PC-9 (cell line): ENCODE data around the gene TMEM163.

Experiments
- CTCF ChIP-seq: fragments of 200-600 bp; sonication (generic); conservative IDR thresholded peaks from 2 replicates; pipeline ENCODE4 v1.6.1; 2017; ENCODE audit warnings: mixed run types, antibody characterized with exemption, mild to moderate bottlenecking, moderate library complexity
- EZH2 ChIP-seq: fragments of 200-600 bp; sonication (generic); IDR thresholded peaks from 2 replicates; pipeline ENCODE4 v1.8.0; 2017; ENCODE audit warnings: antibody characterized with exemption, low read depth

DNA sequence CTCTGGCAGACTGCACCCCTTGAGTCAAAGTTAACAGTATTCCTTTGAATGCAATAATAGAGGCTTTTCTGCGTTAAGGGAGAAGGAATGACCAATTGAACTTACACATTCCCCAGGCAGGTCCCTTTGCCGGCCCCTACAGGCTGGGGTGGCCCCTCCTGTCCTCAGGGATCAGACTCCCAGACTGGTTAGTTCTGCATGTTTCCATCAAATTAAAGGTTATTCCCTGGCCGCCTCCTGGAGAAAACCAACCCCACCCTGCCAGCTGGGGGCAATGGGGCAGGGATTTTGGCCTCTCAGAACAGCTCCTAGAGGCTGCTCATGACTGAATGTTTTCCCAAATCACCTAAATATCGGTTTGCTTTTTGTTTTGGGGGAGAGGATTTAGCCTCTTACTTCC is 265.3 kb downstream of the TMEM163 start:
- TF ChIP-seq CTCF (no peak), EZH2 (no peak)
